Activated T-helper 1 cell treated with Interleukin-2 at 50 U/mL for 16 hours (primary cell): ENCODE data around the gene RHBDD1.

Experiments
- DNase-seq: peaks from one replicate; pipeline ENCODE4 v3.0.0-alpha.2; 2020; ENCODE audit warnings: low read depth

The RHBDD1 gene

GRCh38 chr2:226932443-226932842, 96.6 kb downstream of the RHBDD1 start:
- no peak for DNase-seq

DNA sequence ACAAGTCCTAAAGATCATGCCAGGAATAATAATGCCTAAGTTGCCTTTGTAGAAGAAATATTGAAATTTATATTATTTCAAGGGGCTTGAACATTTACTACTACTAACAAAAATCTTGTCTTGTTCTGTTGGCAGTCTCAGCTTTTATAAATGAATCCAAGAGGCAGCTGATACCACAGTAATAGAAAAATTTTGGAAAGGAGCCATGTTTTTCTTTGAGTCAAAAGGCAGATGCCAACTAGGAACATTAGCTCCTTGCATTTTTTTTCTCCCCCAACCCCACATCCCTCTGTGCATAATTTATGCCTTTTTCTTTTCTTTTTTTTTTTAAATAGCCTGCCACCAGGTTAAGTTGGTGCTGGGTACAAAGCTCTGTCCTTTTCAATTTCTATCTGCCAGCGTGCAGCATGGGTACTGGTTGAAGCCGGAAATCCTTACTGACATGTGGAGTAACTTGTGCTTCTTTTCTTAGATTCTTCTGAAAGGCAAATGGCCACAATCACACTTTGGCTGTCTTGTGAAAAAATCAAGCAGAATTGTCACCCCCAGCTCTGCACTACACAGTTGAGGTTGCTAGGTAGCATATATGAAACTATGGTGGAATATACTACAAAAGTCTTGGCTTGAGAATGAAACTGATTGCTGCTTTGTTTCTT, 98.8 kb downstream of the RHBDD1 start:
- DNase-seq: no peak

DNA sequence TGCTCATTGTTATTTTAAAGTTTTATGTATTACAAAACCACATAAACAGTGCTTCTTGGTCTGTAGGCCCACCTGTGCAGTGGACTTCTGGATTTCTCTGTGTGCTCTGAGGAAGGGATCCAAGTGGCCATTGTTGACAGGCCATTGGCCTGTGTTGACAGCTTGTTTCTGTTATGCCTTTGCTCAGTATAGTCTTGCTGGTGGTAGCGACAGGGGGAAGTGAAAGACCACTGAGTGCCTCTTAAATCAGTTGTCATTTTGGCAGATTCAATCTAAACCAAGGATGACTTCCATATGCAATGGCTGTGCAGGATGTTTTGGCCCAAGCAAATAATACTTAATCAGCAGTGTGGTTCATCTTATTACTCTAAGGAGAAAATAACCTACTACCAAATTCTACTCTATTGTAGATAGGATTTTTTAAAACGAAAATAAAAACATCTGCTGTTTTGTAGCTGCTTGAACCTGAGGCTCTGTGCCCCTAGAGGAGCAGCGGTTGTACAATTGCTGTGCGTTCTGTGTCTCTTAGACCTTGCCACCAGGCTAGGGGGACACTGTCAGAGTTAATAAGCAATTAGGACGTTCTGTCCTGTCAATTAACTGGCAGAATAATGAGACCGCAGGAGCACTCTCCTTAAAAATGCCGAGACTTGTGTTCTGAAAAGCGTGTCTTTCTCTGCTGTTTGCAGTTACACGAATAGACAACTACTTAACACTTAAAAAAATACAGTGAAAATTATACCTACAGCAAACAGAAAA, 108.2 kb downstream of the RHBDD1 start:
- no peak for DNase-seq

DNA sequence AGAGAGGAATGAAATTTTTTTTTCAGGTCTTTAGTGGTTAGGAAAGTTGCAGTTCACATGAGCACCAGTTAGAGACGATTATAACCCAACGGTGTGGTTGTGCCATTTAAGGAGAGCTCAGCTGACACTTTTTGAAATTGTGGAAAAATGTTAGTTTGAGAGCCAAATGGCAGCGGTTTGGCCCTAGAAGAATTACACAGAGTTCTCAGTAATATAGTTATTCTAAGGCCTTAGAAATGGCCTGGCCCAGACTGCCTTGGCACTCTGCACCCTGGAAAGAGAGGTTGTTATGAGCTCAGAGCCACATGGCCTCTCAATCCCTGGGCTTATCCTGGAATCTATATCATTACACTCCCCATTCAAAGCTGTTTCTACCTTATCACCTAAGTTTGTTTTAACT, 117.4 kb downstream of the RHBDD1 start:
- DNase-seq: no peak

- no peak for DNase-seq
Measured at GRCh38 chr2:226953826-226954225, 118.0 kb downstream of the RHBDD1 start.

GRCh38 chr2:226956659-226957058, 120.8 kb downstream of the RHBDD1 start:
- no peak for DNase-seq

DNA sequence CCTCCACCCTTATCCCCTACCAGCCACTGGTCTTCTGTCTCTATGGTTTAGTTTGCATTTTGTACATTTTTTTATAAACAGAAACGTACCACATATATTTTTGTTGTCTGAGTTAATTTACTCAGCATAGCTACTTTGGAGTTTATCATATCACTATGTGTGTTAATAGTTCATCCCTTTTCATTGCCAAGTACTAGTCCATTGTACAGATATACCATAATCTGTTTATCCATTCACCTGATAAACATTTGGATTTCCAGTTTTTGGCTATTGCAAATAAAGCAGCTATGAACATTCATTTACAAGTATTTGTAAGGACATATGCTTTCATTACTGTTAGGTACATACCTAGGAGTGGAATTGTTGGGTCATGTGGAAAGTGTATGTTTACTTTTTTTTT, 123.6 kb downstream of the RHBDD1 start:
- no peak for DNase-seq

GRCh38 chr2:226962176-226962773, 126.4 kb downstream of the RHBDD1 start:
- DNase-seq: no peak

DNA sequence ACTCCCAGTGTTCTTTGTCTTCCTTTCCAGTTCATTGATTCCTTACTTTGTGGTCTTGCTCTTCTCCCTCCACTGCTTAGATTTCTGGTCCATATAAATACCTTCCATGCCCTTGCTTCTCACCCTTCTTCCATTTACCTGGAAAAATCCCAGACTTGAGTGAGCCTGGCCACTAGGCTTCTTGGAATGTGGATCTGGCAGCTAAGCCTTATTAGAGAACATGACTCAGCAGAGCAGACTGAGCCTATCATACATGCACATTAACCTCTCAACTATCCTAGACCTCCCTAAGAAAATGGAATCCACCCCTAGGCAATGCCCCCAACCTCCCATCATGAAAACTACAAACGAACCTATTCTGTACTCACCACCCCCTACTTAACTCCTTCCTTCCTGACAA, 127.7 kb downstream of the RHBDD1 start:
- no peak for DNase-seq

DNA sequence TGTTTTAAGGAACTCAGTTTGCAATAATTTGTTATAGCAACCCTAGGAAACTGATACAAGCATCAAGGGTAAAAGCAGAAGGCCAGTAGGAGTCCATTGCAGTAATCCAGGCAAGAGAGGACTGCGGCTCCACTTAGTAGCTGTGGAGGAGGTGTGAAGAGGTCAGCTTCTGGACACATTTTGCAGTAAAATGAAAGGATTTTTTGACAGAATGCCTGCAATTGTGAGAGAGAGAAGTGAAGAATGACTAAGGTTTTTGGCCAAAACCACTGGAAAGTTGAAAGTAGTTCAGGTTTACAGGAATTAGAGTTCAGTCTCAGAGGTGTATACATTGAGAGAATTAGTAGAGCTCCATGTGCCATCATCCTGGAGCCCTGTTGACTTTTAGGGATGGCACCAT, 129.5 kb downstream of the RHBDD1 start:
- no peak for DNase-seq

DNA sequence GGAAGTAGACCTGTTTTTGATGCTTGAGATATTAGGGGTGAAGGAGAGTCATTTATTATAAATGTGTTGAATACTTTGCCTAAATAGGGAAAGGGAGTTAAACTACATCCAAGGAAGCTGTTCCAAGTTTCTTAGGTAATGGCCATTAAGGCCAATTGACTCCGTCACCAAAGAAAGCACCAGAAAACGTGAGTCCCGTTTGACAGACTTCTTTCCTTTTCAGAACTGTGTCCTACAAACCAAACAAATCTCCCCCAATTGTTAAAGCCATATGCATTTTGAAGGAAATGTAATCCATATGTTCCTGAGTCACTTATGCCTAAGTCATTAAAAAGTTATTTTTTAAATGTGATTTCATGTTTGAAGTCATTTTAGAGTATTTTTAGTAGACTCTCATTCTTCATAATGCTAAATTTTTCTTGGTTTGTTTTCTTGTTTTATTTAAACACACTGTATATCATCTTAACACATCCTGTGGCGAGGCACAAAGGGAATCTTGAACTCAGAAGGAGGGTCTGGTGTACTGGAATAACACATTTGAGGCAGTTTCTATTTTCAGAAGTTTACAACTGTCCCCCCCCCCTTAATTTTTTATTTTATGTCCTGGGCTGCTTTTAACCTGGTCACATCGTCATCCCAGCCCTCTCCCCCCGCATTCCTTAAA, 133.7 kb downstream of the RHBDD1 start:
- DNase-seq: no peak

DNA sequence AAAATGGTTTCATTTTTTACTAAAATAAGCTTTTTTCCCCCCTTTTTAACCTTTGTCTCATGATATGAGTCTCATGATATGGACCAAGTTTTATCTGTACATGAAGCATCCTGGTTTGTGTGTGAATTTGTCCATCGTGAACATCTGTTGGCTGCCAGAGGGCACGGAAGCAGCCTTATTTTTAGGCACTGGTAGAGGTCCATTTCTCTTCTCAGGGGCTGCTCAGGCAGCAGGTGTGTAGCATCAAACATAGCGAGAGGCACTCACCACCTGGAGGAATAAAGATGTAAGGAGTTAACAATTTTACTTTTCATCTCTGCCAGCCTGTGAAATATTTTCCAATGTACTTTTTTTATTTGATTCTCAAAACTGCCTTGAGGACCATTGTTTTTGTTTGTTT, 134.5 kb downstream of the RHBDD1 start:
- DNase-seq: no peak

GRCh38 chr2:226971084-226971483, 135.2 kb downstream of the RHBDD1 start:
- DNase-seq: no peak

- DNase-seq: no peak
Measured at GRCh38 chr2:226971770-226972169, 135.9 kb downstream of the RHBDD1 start.

GRCh38 chr2:226973816-226974215, 138.0 kb downstream of the RHBDD1 start:
- DNase-seq: no peak

GRCh38 chr2:226977775-226978190, 141.9 kb downstream of the RHBDD1 start:
- DNase-seq: no peak

GRCh38 chr2:226978300-226978699, 142.4 kb downstream of the RHBDD1 start:
- no peak for DNase-seq

DNA sequence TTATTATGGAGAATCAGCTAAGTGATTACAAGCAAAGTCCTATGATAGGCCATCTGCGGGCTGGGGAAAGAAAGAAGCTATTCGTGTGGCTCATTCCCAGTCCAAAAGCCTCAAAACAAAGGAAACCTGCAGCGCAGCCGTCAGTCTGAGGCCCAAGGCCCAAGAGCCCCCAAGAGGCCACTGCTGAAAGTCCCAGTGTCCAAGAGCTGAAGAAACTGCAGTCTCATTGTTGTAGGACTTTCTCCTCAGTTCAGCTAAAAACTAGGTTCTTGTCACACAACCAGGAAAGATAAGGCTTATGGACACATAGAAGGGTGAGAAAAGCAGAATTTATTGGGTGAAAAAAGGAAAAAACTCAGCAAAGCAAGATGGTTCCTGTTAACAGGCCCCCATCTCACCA, 143.2 kb downstream of the RHBDD1 start:
- DNase-seq: no peak

DNA sequence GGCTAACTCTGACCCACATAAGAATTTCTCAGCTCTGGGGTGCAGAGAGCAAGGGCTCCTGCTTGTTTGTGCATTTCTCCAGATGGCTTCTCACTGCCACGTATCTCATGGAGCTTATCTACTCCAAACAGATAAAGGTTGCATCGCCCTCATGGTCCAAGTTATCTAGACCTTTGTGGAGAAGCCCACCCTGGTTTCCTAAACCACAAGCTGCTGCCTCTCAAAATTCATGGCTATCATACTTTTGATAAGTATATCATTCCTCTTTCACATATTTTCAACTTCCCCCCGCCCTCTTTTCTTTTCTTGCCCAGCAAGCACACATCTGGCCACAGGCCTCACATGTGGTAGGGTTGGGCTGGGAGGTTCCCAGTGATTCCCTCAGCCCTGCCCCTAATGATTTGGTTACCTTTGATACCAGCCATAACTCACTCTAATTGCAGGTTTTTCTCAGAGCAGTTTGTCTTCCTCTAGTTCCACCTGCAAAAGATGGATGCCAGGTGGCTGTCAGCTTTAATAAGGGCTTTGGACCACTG, 146.0 kb downstream of the RHBDD1 start:
- DNase-seq: no peak

DNA sequence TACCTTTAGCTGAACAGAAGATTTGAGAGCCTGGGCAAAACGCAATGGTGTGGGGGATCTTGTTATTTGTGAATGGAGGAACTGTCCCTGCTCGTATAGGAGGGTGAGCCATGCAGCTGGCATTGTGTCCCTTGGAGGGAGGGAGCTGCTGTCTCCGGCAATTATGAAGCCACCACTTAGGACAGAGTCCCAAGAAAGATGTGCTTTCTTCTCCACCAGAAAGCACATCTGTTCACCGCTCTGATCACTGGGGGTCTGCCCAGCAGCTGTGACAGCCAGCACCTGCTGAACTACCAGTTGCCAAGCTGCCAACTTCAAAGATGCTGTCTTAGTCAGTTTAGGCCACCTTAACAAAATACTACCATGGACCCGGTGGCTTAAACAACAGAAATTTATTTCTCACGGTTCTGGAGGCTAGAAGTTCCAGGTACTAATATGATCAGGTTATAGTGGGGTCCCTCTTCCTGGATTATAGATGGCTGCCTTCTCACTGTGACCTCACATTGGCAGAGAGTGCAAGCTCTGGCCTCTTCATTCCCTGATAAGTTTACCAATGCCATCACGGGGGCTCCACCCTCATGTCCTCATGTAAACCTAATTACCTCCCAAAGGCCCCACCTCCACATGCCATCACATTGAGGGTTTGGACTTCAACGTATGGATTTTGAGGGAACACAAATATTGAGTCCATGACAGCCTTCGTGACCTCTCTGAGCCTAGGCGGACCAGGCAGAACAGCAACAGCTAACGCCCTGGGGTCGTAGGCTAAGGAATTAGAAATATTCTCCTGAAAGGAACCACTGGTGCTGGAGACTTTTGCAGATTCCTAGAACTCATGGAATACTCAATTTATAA, 148.3 kb downstream of the RHBDD1 start:
- DNase-seq: no peak

DNA sequence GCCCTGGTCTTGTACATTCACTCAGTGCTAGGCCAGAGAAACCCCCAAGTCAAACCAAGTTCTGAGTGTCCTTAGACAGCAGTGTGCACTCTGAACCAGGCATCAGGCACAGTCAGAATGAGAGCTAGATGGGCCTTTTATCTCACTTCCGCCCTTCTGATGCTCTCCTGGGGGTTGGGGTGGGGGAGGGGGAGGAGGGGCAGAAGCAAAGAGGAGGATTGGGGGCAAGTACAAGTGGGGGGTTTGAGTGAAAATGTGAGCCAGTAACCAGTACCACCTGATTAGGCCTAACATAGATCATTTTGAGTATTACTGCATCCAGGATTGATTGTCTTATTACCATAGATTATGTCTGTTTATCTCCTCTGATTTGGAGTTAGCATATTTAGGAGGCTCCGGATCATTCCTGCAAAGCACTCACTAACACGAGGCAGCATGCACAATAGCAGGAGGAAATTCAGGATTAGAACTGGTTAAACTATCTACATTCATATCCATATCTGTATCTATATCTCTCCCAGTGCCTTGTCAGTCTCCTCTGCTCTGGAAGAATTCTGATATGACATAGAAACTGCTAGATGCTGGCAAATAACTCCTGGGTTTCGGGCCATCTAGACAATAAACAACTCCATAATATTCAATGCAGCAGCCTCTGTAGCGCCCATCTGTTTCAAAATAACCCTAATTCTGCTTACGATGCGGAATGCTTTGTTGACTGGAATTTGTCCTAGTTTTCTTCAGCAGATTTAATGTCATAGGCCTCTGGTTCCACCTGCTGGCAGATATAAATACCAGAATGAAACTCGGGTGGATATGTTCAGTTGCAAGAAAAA, 149.1 kb downstream of the RHBDD1 start:
- no peak for DNase-seq
